Natural killer cell (primary cell): Measurements from ENCODE around the gene SPCS1. TPM values are rescaled to one million over a fixed set of nuclear protein-coding genes. Genes with fewer than 3 reads are reported as not detected.

Experiments used
- ATAC-seq, 3 donors: fragments of 150-1000 bp in 2 of 3; fragments of 200-7000 bp in 1 of 3; cut with Tn5 transposase; 1 replicate in 1 of 3; 2 replicates in 2 of 3; pipeline ENCODE4 v1.10.0; 2021; ENCODE audit warnings: mild to moderate bottlenecking in 2 of 3, moderate library complexity in 2 of 3
- DNase-seq, 2 donors: peaks; one replicate each; pipeline versions ENCODE4 v3.0.0 to v3.0.0-alpha.2; 2013 to 2021; ENCODE audit warnings: mixed read lengths in 1 of 2
- H3K27ac ChIP-seq: one replicate; pipeline ENCODE4 v1.5.1; 2013; ENCODE audit warnings: mild to moderate bottlenecking, low read length
- H3K27me3 ChIP-seq: one replicate; pipeline ENCODE4 v1.6.1; 2013; ENCODE audit warnings: low read length; ENCODE audit not compliant: control insufficient read depth, insufficient read depth
- H3K36me3 ChIP-seq: one replicate; pipeline ENCODE4 v1.6.1; 2013; ENCODE audit warnings: low read length; ENCODE audit not compliant: control insufficient read depth, insufficient read depth
- H3K4me1 ChIP-seq: one replicate; pipeline ENCODE4 v1.6.1; 2013; ENCODE audit warnings: low read length; ENCODE audit not compliant: control insufficient read depth, insufficient read depth
- H3K4me3 ChIP-seq: one replicate; pipeline ENCODE4 v1.5.1; 2013; ENCODE audit warnings: low read length
- H3K9me3 ChIP-seq: one replicate; pipeline ENCODE4 v1.6.1; 2013; ENCODE audit warnings: low read length; ENCODE audit not compliant: control insufficient read depth, insufficient read depth
- H3K27ac Mint-ChIP-seq, 2 donors: one replicate each; pipeline ENCODE4 v1.8.0; 2022; ENCODE audit warnings: mild to moderate bottlenecking in 2 of 2, mixed read lengths in 2 of 2, moderate library complexity in 1 of 2
- H3K27me3 Mint-ChIP-seq, 2 donors: one replicate each; pipeline ENCODE4 v1.8.0; 2022; ENCODE audit warnings: low read depth in 2 of 2, mixed read lengths in 2 of 2
- H3K36me3 Mint-ChIP-seq: one replicate; pipeline ENCODE4 v1.8.0; 2022; ENCODE audit warnings: mixed read lengths
- H3K4me1 Mint-ChIP-seq, 2 donors: one replicate each; pipeline ENCODE4 v1.8.0; 2022; ENCODE audit warnings: mixed read lengths in 2 of 2
- H3K4me3 Mint-ChIP-seq: one replicate; pipeline ENCODE4 v1.8.0; 2022; ENCODE audit warnings: mild to moderate bottlenecking, moderate library complexity, mixed read lengths
- H3K9me3 Mint-ChIP-seq, 2 donors: one replicate each; pipeline ENCODE4 v1.8.0; 2022; ENCODE audit warnings: mixed read lengths in 2 of 2
- WGBS: methylation state at CpG from one replicate; pipeline ENCODE4 v1.1.7; 2013; ENCODE audit warnings: missing lambda C conversion rate; ENCODE audit not compliant: insufficient coverage; 5-methylcytosine and 5-hydroxymethylcytosine counted together
- intact Hi-C: fragments of 100-400 bp; cut with micrococcal nuclease; formaldehyde crosslinking; loops from one replicate; pipeline ENCODE4 v1.14.2; 2022
- total RNA-seq, 4 donors: library from RNA; stranded (reverse); fragments of 120-200 nt in 1 of 4; gene quantifications; one replicate each; pipeline versions ENCODE4 v1.2.3 to v1.2.4, GENCODE V29; 2013 to 2022
- TF ChIP-seq, protein P1 (sequence below): fragments of 200-600 bp; IDR thresholded peaks from one replicate; pipeline ENCODE4 v1.8.0; 2022; ENCODE audit warnings: antibody characterized with exemption

Gene SPCS1
- total RNA-seq, 3 donors from 2014 or later (not counting 1 experiment from before 2014, with no cell fraction given): 52.4 to 64.4 (median 57.3) TPM

DNA sequence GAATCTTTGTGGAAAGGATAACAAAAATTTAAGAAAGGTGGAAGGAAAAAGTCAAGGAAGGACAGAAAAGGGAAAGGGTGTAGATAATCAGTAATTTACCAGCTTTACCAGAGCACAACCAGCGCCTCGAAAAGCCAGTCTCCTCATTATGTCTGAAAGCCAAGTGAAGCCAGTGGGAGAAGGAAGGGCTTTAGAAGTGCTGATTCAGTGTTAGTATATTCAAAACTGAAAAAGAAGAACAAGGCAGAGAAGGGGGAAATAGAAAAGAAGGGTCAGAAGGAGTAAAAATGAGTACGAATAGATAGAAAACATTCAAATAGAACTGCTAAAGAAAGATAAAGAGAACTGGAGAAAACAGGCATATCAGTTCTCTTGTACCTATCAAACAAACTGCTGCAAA is 24.3 kb upstream of the SPCS1 start:
- no peak for DNase-seq
- Histone ChIP-seq H3K9me3 (no peaks in the 10 kb centered on the region), H3K4me3 (no peak overlapping the region), H3K27me3 (no peaks in the 10 kb centered on the region), H3K36me3 (peaks cover 38% of the 10 kb centered on the region), H3K27ac (no peak overlapping the region), H3K4me1 (peaks cover 7% of the 10 kb centered on the region)
- Mint-ChIP-seq H3K4me3 (no peak overlapping the region), H3K36me3 (peaks cover 25% of the 10 kb centered on the region), H3K4me1 (peaks cover 40 to 46% of the 10 kb centered on the region in 2 donors), H3K27me3 (no peaks in the 10 kb centered on the region), H3K27ac (peak overlapping the region; percentile 39 to 77), H3K9me3 (no peaks in the 10 kb centered on the region)
- WGBS: 63% methylated on average over 3 of the region's 3 CpGs
- TF ChIP-seq, protein P1, sequence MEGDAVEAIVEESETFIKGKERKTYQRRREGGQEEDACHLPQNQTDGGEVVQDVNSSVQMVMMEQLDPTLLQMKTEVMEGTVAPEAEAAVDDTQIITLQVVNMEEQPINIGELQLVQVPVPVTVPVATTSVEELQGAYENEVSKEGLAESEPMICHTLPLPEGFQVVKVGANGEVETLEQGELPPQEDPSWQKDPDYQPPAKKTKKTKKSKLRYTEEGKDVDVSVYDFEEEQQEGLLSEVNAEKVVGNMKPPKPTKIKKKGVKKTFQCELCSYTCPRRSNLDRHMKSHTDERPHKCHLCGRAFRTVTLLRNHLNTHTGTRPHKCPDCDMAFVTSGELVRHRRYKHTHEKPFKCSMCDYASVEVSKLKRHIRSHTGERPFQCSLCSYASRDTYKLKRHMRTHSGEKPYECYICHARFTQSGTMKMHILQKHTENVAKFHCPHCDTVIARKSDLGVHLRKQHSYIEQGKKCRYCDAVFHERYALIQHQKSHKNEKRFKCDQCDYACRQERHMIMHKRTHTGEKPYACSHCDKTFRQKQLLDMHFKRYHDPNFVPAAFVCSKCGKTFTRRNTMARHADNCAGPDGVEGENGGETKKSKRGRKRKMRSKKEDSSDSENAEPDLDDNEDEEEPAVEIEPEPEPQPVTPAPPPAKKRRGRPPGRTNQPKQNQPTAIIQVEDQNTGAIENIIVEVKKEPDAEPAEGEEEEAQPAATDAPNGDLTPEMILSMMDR: no peak
- intact Hi-C loops: no loop called here
- no peak for ATAC-seq

DNA sequence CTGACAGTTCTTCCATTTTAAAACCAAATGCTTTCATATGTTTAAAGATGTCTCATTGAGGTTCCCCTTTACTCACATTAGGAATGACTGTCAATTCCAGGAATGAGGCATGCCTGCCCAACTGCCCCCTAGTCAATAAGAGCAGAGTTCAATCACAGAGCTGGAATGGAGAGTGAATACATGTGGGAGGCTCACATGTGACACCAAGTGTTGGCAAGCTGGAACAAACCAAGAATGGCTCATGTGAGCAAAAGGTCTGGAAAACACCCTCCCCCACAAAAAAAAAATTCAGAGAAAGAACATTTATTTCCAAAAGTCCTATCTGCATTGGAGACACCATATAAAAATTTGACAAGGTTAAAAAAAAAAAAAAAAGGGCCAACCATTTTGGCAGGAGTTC is 23.9 kb upstream of the SPCS1 start:
- H3K27ac Mint-ChIP-seq: peak overlapping the region; percentile 39 to 77
- H3K4me3 Mint-ChIP-seq: no peak overlapping the region
- peaks cover 10% of the 10 kb centered on the region for H3K4me1 ChIP-seq
- intact Hi-C loops: no loop called here
- H3K4me3 ChIP-seq: no peak overlapping the region
- ATAC-seq (no peak), DNase-seq (peak in 1 of 2 donors; percentile 14)
- no peak overlapping the region for H3K27ac ChIP-seq
- peaks cover 43 to 45% of the 10 kb centered on the region in 2 donors for H3K4me1 Mint-ChIP-seq
- H3K9me3 ChIP-seq: no peaks in the 10 kb centered on the region
- H3K9me3 Mint-ChIP-seq: no peaks in the 10 kb centered on the region
- H3K36me3 Mint-ChIP-seq: peaks cover 21% of the 10 kb centered on the region
- H3K27me3 Mint-ChIP-seq: no peaks in the 10 kb centered on the region
- TF ChIP-seq, protein P1: no peak
- peaks cover 36% of the 10 kb centered on the region for H3K36me3 ChIP-seq
- no peaks in the 10 kb centered on the region for H3K27me3 ChIP-seq

DNA sequence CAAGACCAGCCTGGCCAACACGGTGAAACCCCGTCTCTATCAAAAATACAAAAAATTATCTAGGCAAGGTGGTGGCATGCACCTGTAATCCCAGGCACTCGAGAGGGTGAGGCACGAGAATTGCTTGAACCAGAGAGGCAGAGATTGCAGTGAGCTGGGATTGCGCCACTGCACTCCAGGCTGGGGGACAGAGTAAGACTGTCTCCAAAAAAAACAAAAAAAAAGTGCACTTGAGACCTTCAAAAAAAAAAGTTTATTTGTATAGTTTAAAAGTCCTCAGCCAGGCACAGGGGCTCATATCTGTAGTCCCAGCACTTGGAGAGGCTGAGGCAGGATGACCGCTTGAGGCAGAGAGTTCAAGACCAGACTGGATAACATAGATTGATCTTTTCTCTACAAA is 22.3 kb upstream of the SPCS1 start:
- DNase-seq: no peak
- H3K4me1 Mint-ChIP-seq: peaks cover 43 to 45% of the 10 kb centered on the region in 2 donors
- Histone ChIP-seq H3K36me3 (peaks cover 41% of the 10 kb centered on the region), H3K27me3 (no peaks in the 10 kb centered on the region), H3K4me3 (no peak overlapping the region), H3K9me3 (no peaks in the 10 kb centered on the region), H3K4me1 (peaks cover 10% of the 10 kb centered on the region), H3K27ac (no peak overlapping the region)
- ATAC-seq: no peak
- no peak overlapping the region for H3K4me3 Mint-ChIP-seq
- peaks cover 15% of the 10 kb centered on the region for H3K36me3 Mint-ChIP-seq
- 88% methylated on average over 6 of the region's 6 CpGs for WGBS
- no peaks in the 10 kb centered on the region for H3K9me3 Mint-ChIP-seq
- TF ChIP-seq, protein P1: no peak
- intact Hi-C loops: no loop called here
- no peaks in the 10 kb centered on the region for H3K27me3 Mint-ChIP-seq
- H3K27ac Mint-ChIP-seq: peak overlapping the region; percentile 93 to 98

DNA sequence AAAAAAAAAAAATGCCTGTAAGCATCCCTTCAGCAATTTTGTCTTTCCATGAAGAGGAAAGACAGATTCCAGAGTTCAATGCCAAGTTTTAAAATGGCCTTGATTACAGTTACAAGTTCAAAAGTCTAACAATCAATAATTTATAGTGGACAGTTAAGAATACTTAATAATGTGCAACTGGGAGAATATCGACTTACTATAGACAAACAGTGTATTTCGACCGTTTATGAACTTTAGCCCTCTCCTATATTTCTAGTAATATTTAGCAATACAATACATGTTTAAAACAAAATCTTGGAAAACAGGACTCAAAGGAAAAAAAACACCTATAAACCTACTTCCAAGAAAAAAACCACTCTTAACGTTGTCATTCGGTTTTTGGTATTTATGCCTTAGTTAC is 21.7 kb upstream of the SPCS1 start:
- Mint-ChIP-seq H3K36me3 (peaks cover 15% of the 10 kb centered on the region), H3K27ac (peak overlapping the region; percentile 93 to 98), H3K4me1 (peaks cover 37 to 40% of the 10 kb centered on the region in 2 donors), H3K27me3 (no peaks in the 10 kb centered on the region), H3K9me3 (no peaks in the 10 kb centered on the region), H3K4me3 (peak overlapping the region; percentile 89)
- Histone ChIP-seq H3K27ac (no peak overlapping the region), H3K9me3 (no peaks in the 10 kb centered on the region), H3K27me3 (no peaks in the 10 kb centered on the region), H3K36me3 (peaks cover 41% of the 10 kb centered on the region), H3K4me3 (no peak overlapping the region), H3K4me1 (peaks cover 10% of the 10 kb centered on the region)
- DNase-seq (no peak), ATAC-seq (no peak)
- no CpG with 5 or more reads among the region's 5 CpGs for WGBS
- intact Hi-C loops: no loop called here
- TF ChIP-seq, protein P1: no peak
